GM12878 (cell line): ENCODE data around the gene KRI1. TPM values are rescaled to one million over a fixed set of nuclear protein-coding genes. Genes with fewer than 3 reads are reported as not detected.
A peak's percentile ranks its signal among the peaks of the same experiment; 100 is the strongest.

Experiments
- ATAC-seq: fragments of 200-7000 bp; cut with Tn5 transposase; 3 replicates; pipeline ENCODE4 v1.9.1; 2020; ENCODE audit warnings: mild to moderate bottlenecking, moderate library complexity
- BruUV-seq: library from RNA; stranded (reverse); fragments of 400-500 nt; replicated peaks from 2 replicates; lab custom pipeline; 2021; lab: Mats Ljungman, UMichigan
- CTCF ChIA-PET: fragments of 300-600 bp; sonication (Branson Sonifier 250); formaldehyde crosslinking; extraction: SDS; loops from one replicate; lab custom pipeline; 2021; ENCODE audit warnings: inconsistent platforms; lab: Yijun Ruan, JAX
- POLR2A ChIA-PET: fragments of 350-600 bp; formaldehyde crosslinking; extraction: SDS; loops from one replicate; lab custom pipeline; 2021; ENCODE audit warnings: inconsistent platforms; lab: Charles Lee
- RAD21 ChIA-PET: fragments of 300-600 bp; sonication (Branson Sonifier 250); formaldehyde crosslinking; loops from one replicate; lab custom pipeline; 2023; ENCODE audit warnings: antibody characterized with exemption; ENCODE audit not compliant: unreplicated experiment; lab: Charles Lee
- SMC1A ChIA-PET: fragments of 300-600 bp; sonication (Branson Sonifier 250); formaldehyde crosslinking; loops from one replicate; lab custom pipeline; 2023; ENCODE audit not compliant: unreplicated experiment, uncharacterized antibody; lab: Charles Lee
- DNase-seq: peaks from one replicate; pipeline ENCODE4 v3.0.0-alpha.2; 2011; ENCODE audit warnings: low read depth, low spot score
- FAIRE-seq: peaks from 3 replicates; lab custom pipeline; 2011; peaks lifted over from hg19 to GRCh38; lab: Jason Lieb, UNC
- H2AFZ ChIP-seq: 2 replicates; pipeline ENCODE4 v1.6.0; 2011; ENCODE audit warnings: low read depth, low read length, control low read depth; ENCODE audit not compliant: control insufficient read depth
- H3K27ac ChIP-seq: 2 replicates; pipeline ENCODE4 v1.5.1; 2011; ENCODE audit warnings: control low read depth; ENCODE audit not compliant: control insufficient read depth, insufficient read depth
- H3K27me3 ChIP-seq, 2 experiments: replicated peaks in 1 of 2; 2 replicates each; pipeline versions ENCODE4 v1.6.0 to v1.6.1; 2011; ENCODE audit warnings: low read length in 1 of 2; ENCODE audit not compliant: control insufficient read depth in 2 of 2, insufficient read depth in 2 of 2
- H3K36me3 ChIP-seq, 2 experiments: 2 replicates each; pipeline ENCODE4 v1.5.1; 2011; ENCODE audit warnings: low read length in 1 of 2; ENCODE audit not compliant: control insufficient read depth in 2 of 2, insufficient read depth in 2 of 2
- H3K4me1 ChIP-seq: 2 replicates; pipeline ENCODE4 v1.6.1; 2011; ENCODE audit warnings: mild to moderate bottlenecking, low read length, moderate library complexity, mixed read lengths; ENCODE audit not compliant: control insufficient read depth, insufficient read depth
- H3K4me2 ChIP-seq: 2 replicates; pipeline ENCODE4 v1.6.0; 2011; ENCODE audit warnings: control low read depth; ENCODE audit not compliant: control insufficient read depth, insufficient read depth
- H3K4me3 ChIP-seq: fragments of 200-600 bp; sonication (generic); 2 replicates; pipeline ENCODE4 v1.5.1; 2016
- H3K79me2 ChIP-seq: 2 replicates; pipeline ENCODE4 v1.6.0; 2011; ENCODE audit warnings: low read length; ENCODE audit not compliant: control insufficient read depth, insufficient read depth
- H3K9ac ChIP-seq: 2 replicates; pipeline ENCODE4 v1.8.0; 2011; ENCODE audit warnings: low read length, control low read depth, mixed read lengths; ENCODE audit not compliant: control insufficient read depth, insufficient read depth
- H3K9me3 ChIP-seq: replicated peaks from 3 replicates; pipeline ENCODE4 v1.5.1; 2011; ENCODE audit warnings: mild to moderate bottlenecking, low read length; ENCODE audit not compliant: control insufficient read depth, insufficient read depth
- H4K20me1 ChIP-seq: 2 replicates; pipeline ENCODE4 v1.6.0; 2011; ENCODE audit not compliant: control insufficient read depth, insufficient read depth
- BCL11A ChIP-seq: IDR thresholded peaks from 2 replicates; pipeline ENCODE4 v1.6.1; 2011; ENCODE audit warnings: low read depth, low read length
- DPF2 ChIP-seq: fragments of 450-650 bp; IDR thresholded peaks from 2 replicates; pipeline ENCODE4 v1.6.1; 2017; ENCODE audit warnings: mild to moderate bottlenecking
- E2F4 ChIP-seq: IDR thresholded peaks from 2 replicates; pipeline ENCODE4 v1.6.1; 2012; ENCODE audit warnings: low read depth, low read length, improper control_type of control experiment
- E2F8 ChIP-seq: fragments of 450-650 bp; IDR thresholded peaks from 2 replicates; pipeline ENCODE4 v1.6.1; 2018; ENCODE audit warnings: mild to moderate bottlenecking, low read depth, moderate library complexity; ENCODE audit not compliant: partially characterized antibody
- MEF2B ChIP-seq: fragments of 450-650 bp; IDR thresholded peaks from 2 replicates; pipeline ENCODE4 v1.6.1; 2018; ENCODE audit warnings: mild to moderate bottlenecking, moderate library complexity; ENCODE audit not compliant: partially characterized antibody, poor library complexity, severe bottlenecking
- NBN ChIP-seq: fragments of 450-650 bp; IDR thresholded peaks from 2 replicates; pipeline ENCODE4 v1.6.1; 2016
- NR2F1 ChIP-seq: fragments of 450-650 bp; conservative IDR thresholded peaks from 2 replicates; pipeline ENCODE4 v1.6.1; 2017; ENCODE audit warnings: mild to moderate bottlenecking
- PKNOX1 ChIP-seq: fragments of 450-650 bp; IDR thresholded peaks from 2 replicates; pipeline ENCODE4 v1.6.1; 2016; ENCODE audit warnings: mild to moderate bottlenecking
- POLR2A ChIP-seq: IDR thresholded peaks from 2 replicates; pipeline ENCODE4 v1.6.1; 2011; ENCODE audit warnings: low read depth, mild to moderate bottlenecking, low read length
- SMARCA5 ChIP-seq: fragments of 450-650 bp; IDR thresholded peaks from 2 replicates; pipeline ENCODE4 v1.6.1; 2017; ENCODE audit warnings: mild to moderate bottlenecking
- SMC3 ChIP-seq: IDR thresholded peaks from 2 replicates; pipeline ENCODE4 v1.6.1; 2011; ENCODE audit warnings: low read length, improper control_type of control experiment, borderline replicate concordance
- SREBF2 ChIP-seq: IDR thresholded peaks from 2 replicates; pipeline ENCODE4 v1.6.1; 2012; ENCODE audit warnings: mild to moderate bottlenecking, low read length
- STAT1 ChIP-seq: fragments of 450-650 bp; conservative IDR thresholded peaks from 2 replicates; pipeline ENCODE4 v1.6.1; 2014; ENCODE audit warnings: antibody characterized with exemption, mild to moderate bottlenecking
- SUPT20H ChIP-seq: IDR thresholded peaks from 2 replicates; pipeline ENCODE4 v1.6.1; 2011; ENCODE audit warnings: low read depth, mild to moderate bottlenecking, low read length, moderate library complexity, borderline replicate concordance; ENCODE audit not compliant: control insufficient read depth
- ZBTB40 ChIP-seq: fragments of 450-650 bp; IDR thresholded peaks from 2 replicates; pipeline ENCODE4 v1.6.1; 2016; ENCODE audit warnings: mild to moderate bottlenecking, moderate library complexity, borderline replicate concordance
- WGBS: methylation state at CpG from one replicate; pipeline ENCODE4 v1.1.6; 2016; ENCODE audit warnings: low lambda C conversion rate; ENCODE audit not compliant: insufficient replicate concordance, insufficient coverage; ENCODE audit errors: missing lambda C conversion rate; 5-methylcytosine and 5-hydroxymethylcytosine counted together
- in situ Hi-C: fragments of 300-500 bp; cut with MboI; formaldehyde crosslinking; loops from 9 replicates; pipeline ENCODE4 v1.14.3; 2018; ENCODE audit warnings: mixed read lengths
- intact Hi-C: fragments of 100-400 bp; cut with micrococcal nuclease; formaldehyde crosslinking; loops from one replicate; pipeline ENCODE4 v1.14.2; 2022; ENCODE audit not compliant: unreplicated experiment
- polyA plus RNA-seq, 11 experiments: library from polyadenylated mRNA; depleted of rRNA in 4 of 11; unstranded in 6 of 11; stranded (reverse) in 5 of 11; fragments of >200 nt; fragmentation: Nextera tagmentation in 4 of 11; fragmentation: Illumina TruSeq in 1 of 11; extraction: Ambion mirVana in 4 of 11; extraction: Trizol in 1 of 11; gene quantifications; 1 replicate in 1 of 11; 2 replicates in 10 of 11; pipeline versions ENCODE4 v1.2.1 to v1.2.3, GENCODE V29; 2011 to 2016; ENCODE audit warnings: inconsistent platforms in 2 of 11, missing spikeins in 2 of 11, low read depth in 1 of 11
- total RNA-seq, 4 experiments: library from RNA; depleted of rRNA in 3 of 4; stranded (reverse); fragments of >200 nt in 3 of 4; fragmentation: Illumina TruSeq in 1 of 4; extraction: Trizol in 1 of 4; gene quantifications; 2 replicates each; pipeline versions ENCODE4 v1.2.1 to v1.2.3, GENCODE V29; 2013 to 2021

The KRI1 gene
- total and polyA plus RNA-seq, 10 of the 15 experiments (the other 5 are each of a cell fraction or from before 2014, with no cell fraction given): 0.98 to 42.5 (median 24.7) TPM

GRCh38 chr19:10604460-10604980 is 38.7 kb upstream of the KRI1 start:
- ChIA-PET CTCF (interaction anchor here (0.5 to 4.7 kb wide), 11 partner anchors 10 to 346 kb away, joined by 3 to 57 read pairs (median 3); no protein-coding TSS in a partner anchor), SMC1A (interaction anchor here (0.8 to 3.8 kb wide), 13 partner anchors 9 to 166 kb away, joined by 3 to 34 read pairs (median 5); no protein-coding TSS in a partner anchor), RAD21 (interaction anchor here (1.0 to 4.8 kb wide), 12 partner anchors 10 to 201 kb away, joined by 3 to 50 read pairs (median 6); partner anchors contain the start of gene QTRT1), POLR2A (interaction anchor here (0.7 to 5.5 kb wide), 17 partner anchors 9 to 366 kb away, joined by 3 to 43 read pairs (median 4); partner anchors contain the start of gene KRI1)
- Histone ChIP-seq H3K9ac (peak overlapping the region; percentile 96), H3K4me3 (peak overlapping the region; percentile 98), H3K79me2 (peaks cover 38% of the 10 kb centered on the region), H2AFZ (peak overlapping the region; percentile 57), H4K20me1 (no peaks in the 10 kb centered on the region), H3K4me2 (peak overlapping the region; percentile 92), H3K9me3 (no peaks in the 10 kb centered on the region), H3K27ac (peak overlapping the region; percentile 98), H3K27me3 (no peaks in the 10 kb centered on the region), H3K36me3 (no peaks in the 10 kb centered on the region), H3K4me1 (peaks cover 20% of the 10 kb centered on the region)
- 0% methylated on average over 9 of the region's 9 CpGs for WGBS
- FAIRE-seq (peak; percentile 44), ATAC-seq (peak; percentile 63), DNase-seq (peak; percentile 52)
- in situ Hi-C loops (no loop called here), intact Hi-C loops (loop anchor here (5.0 kb wide), 1 partner anchor 38 kb away; no protein-coding TSS in a partner anchor)
- no TSS peak for BruUV-seq
- TF ChIP-seq E2F4 (0 out of 2 replicates have a peak, but pooled peaks have one; percentile 17), E2F8 (no peak), PKNOX1 (peak; percentile 42; the same call in 1 of the 2 replicates), NR2F1 (peak; percentile 75), ZBTB40 (no peak), SMARCA5 (peak; percentile 63; the same call in 1 of the 2 replicates), SMC3 (no peak), BCL11A (no peak), SUPT20H (no peak), STAT1 (no peak), SREBF2 (no peak), DPF2 (peak; percentile 22; the same call in 1 of the 2 replicates), POLR2A (peak; percentile 71; the same call in 1 of the 2 replicates), NBN (no peak), MEF2B (peak; percentile 90)
